Measurements from ENCODE around the gene FIGN. TPM values are rescaled to one million over a fixed set of nuclear protein-coding genes. Genes with fewer than 3 reads are reported as not detected.

Gene FIGN
- total and polyA plus RNA-seq, 9 of the 15 experiments (the other 6 are each of a cell fraction or from before 2014, with no cell fraction given) = 0.02 TPM; not detected in 8

GRCh38 chr2:163573652-163574051, 162.2 kb downstream of the FIGN start:
- intact Hi-C loops (cut with micrococcal nuclease) (no loop called here), in situ Hi-C loops (cut with MboI) (no loop called here)
- Histone ChIP-seq H3K36me3 (ENCODE audit: control insufficient read depth, insufficient read depth, low read length) (no peaks in the 10 kb centered on the region), H3K4me3 (no peak overlapping the region), H3K4me2 (ENCODE audit: insufficient read depth, low read length) (no peak overlapping the region), H4K20me1 (replicated peaks; ENCODE audit: control insufficient read depth, insufficient read depth, low read length) (no peaks in the 10 kb centered on the region), H3K9ac (ENCODE audit: insufficient read depth in 1 of 2, low read depth in 2 of 2, low read length in 2 of 2) (no peak overlapping the region), H3K27ac (ENCODE audit: extremely low read depth, low read depth, low read length) (no peak overlapping the region), H2AFZ (ENCODE audit: low read depth, low read length) (no peak overlapping the region), H3K27me3 (ENCODE audit: control insufficient read depth in 2 of 2, insufficient read depth in 2 of 2, low read length in 2 of 2) (no peaks in the 10 kb centered on the region), H3K9me3 (replicated peaks; ENCODE audit: control insufficient read depth, insufficient read depth, low read depth, low read length) (no peaks in the 10 kb centered on the region; the same call in 1 of the 2 replicates), H3K4me1 (replicated peaks in 1 of 2; ENCODE audit: control insufficient read depth in 2 of 2, insufficient read depth in 2 of 2, low read length in 2 of 2) (no peaks in the 10 kb centered on the region), H3K79me2 (ENCODE audit: control insufficient read depth, insufficient read depth, low read length) (no peaks in the 10 kb centered on the region), H3K9me1 (ENCODE audit: control insufficient read depth, insufficient read depth, low read length) (no peaks in the 10 kb centered on the region)
- 0% methylated on average over 1 of the region's 1 CpG for WGBS (ENCODE audit: insufficient coverage, low coverage, missing lambda C conversion rate)
- DNase-seq (ENCODE audit: extremely low read depth in 1 of 4, low spot score in 3 of 4) (no peak), FAIRE-seq (no peak), ATAC-seq (no peak)
- no TSS peak for BruUV-seq (replicated peaks)
- ChIA-PET POLR2A (no interaction called here), CTCF (ENCODE audit: low intra/inter-chr PET ratio) (no interaction called here)
- no peak for TF ChIP-seq JUNB (CRISPR knock-in tag; conservative IDR thresholded peaks at IDR 0.05)
- TF ChIP-seq TCF7 (IDR thresholded peaks at IDR 0.05; ENCODE audit: borderline replicate concordance) = no peak
- no peak for TF ChIP-seq BCL6 (CRISPR knock-in tag; IDR thresholded peaks at IDR 0.05)
- no peak for TF ChIP-seq TEAD1 (CRISPR knock-in tag; IDR thresholded peaks at IDR 0.05)
- no peak for TF ChIP-seq POLR2G (IDR thresholded peaks at IDR 0.05; ENCODE audit: low read depth, low read length)
- no peak for TF ChIP-seq CSDE1 (IDR thresholded peaks at IDR 0.05)
- TF ChIP-seq CCAR2 (IDR thresholded peaks at IDR 0.05; ENCODE audit: low read depth, low read length) = no peak
- TF ChIP-seq MEIS2 (IDR thresholded peaks at IDR 0.05; ENCODE audit: partially characterized antibody) = no peak
- TF ChIP-seq, protein P1, sequence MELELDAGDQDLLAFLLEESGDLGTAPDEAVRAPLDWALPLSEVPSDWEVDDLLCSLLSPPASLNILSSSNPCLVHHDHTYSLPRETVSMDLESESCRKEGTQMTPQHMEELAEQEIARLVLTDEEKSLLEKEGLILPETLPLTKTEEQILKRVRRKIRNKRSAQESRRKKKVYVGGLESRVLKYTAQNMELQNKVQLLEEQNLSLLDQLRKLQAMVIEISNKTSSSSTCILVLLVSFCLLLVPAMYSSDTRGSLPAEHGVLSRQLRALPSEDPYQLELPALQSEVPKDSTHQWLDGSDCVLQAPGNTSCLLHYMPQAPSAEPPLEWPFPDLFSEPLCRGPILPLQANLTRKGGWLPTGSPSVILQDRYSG (tag; conservative IDR thresholded peaks at IDR 0.05; ENCODE audit: low read depth) = no peak
- TF ChIP-seq MXD1 (CRISPR knock-in tag; IDR thresholded peaks at IDR 0.05; ENCODE audit: borderline replicate concordance, poor library complexity, severe bottlenecking) = no peak
- no peak for TF ChIP-seq PYGO2 (tag; IDR thresholded peaks at IDR 0.05)
- TF ChIP-seq HOXB6 (CRISPR knock-in tag; IDR thresholded peaks at IDR 0.05; ENCODE audit: borderline replicate concordance) = no peak
- no peak for TF ChIP-seq CHCHD3 (CRISPR knock-in tag; IDR thresholded peaks at IDR 0.05)
- TF ChIP-seq, protein P2, sequence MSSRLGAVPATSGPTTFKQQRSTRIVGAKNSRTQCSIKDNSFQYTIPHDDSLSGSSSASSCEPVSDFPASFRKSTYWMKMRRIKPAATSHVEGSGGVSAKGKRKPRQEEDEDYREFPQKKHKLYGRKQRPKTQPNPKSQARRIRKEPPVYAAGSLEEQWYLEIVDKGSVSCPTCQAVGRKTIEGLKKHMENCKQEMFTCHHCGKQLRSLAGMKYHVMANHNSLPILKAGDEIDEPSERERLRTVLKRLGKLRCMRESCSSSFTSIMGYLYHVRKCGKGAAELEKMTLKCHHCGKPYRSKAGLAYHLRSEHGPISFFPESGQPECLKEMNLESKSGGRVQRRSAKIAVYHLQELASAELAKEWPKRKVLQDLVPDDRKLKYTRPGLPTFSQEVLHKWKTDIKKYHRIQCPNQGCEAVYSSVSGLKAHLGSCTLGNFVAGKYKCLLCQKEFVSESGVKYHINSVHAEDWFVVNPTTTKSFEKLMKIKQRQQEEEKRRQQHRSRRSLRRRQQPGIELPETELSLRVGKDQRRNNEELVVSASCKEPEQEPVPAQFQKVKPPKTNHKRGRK (tag; IDR thresholded peaks at IDR 0.05) = no peak
- TF ChIP-seq ARID2 (IDR thresholded peaks at IDR 0.05) = no peak
- no peak for TF ChIP-seq RUNX1 (IDR thresholded peaks at IDR 0.05; ENCODE audit: low read depth)
- no peak for TF ChIP-seq RBM22 (IDR thresholded peaks at IDR 0.05; ENCODE audit: low read depth, low read length, poor library complexity, severe bottlenecking)

All from K562 (cell line).